ENCODE results near the gene KMO. TPM values are rescaled to one million over a fixed set of nuclear protein-coding genes. Genes with fewer than 3 reads are reported as not detected.

KMO gene
- total RNA-seq, 4 donors from 2014 or later, result 0.62 to 3.1 (median 1.1) TPM; not detected in 1

- Histone ChIP-seq H3K27ac (no peak overlapping the region), H3K36me3 (no peaks in the 10 kb centered on the region), H3K4me3 (no peak overlapping the region), H3K4me1 (no peaks in the 10 kb centered on the region), H3K27me3 (no peaks in the 10 kb centered on the region), H3K9me3 (no peaks in the 10 kb centered on the region)
- no peak for ATAC-seq
- 88 to 91% methylated on average over 3 to 5 of the region's 5 CpGs for WGBS, 2 donors (ENCODE audit: low coverage in 1 of 2)
- TF ChIP-seq, protein P1, sequence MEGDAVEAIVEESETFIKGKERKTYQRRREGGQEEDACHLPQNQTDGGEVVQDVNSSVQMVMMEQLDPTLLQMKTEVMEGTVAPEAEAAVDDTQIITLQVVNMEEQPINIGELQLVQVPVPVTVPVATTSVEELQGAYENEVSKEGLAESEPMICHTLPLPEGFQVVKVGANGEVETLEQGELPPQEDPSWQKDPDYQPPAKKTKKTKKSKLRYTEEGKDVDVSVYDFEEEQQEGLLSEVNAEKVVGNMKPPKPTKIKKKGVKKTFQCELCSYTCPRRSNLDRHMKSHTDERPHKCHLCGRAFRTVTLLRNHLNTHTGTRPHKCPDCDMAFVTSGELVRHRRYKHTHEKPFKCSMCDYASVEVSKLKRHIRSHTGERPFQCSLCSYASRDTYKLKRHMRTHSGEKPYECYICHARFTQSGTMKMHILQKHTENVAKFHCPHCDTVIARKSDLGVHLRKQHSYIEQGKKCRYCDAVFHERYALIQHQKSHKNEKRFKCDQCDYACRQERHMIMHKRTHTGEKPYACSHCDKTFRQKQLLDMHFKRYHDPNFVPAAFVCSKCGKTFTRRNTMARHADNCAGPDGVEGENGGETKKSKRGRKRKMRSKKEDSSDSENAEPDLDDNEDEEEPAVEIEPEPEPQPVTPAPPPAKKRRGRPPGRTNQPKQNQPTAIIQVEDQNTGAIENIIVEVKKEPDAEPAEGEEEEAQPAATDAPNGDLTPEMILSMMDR (IDR thresholded peaks at IDR 0.05), result no peak
- no peak for TF ChIP-seq POLR2A (IDR thresholded peaks at IDR 0.05)
These were observed 59.6 kb downstream of the KMO start for GRCh38 chr1:241591736-241592135.

DNA sequence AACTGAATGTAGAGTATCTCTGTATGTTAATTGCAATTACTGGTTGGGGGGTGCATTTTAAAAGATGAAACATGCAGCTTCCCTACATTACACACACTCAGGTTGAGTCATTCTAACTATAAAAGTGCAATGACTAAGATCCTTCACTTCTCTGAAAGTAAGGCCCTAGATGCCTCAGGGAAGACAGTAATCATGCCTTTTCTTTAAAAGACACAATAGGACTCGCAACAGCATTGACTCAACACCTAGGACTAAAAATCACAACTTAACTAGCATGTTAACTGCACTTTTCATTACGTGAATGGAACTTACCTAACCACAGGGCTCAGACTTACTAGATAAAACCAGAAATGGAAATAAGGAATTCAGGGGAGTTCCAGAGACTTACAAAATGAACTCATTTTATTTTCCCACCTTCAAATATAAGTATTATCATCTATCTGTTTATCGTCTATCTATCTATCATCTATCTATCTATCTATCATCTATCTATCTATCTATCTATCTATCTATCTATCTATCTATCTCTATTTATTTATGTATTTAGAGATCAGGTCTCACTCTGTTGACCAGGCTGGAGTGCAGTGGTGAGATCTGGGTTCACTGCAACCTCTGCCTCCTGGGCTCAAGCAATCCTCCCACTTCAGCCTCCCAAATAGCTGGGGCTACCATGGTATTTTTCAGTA lies 60.2 kb downstream of the KMO start:
- Histone ChIP-seq H3K27me3 (no peaks in the 10 kb centered on the region), H3K4me1 (no peaks in the 10 kb centered on the region), H3K4me3 (no peak overlapping the region), H3K36me3 (no peaks in the 10 kb centered on the region), H3K9me3 (no peaks in the 10 kb centered on the region), H3K27ac (no peak overlapping the region)
- 78 to 93% methylated on average over 3 of the region's 3 CpGs for WGBS, 2 donors (ENCODE audit: low coverage in 1 of 2)
- no peak for ATAC-seq
- TF ChIP-seq EP300 (IDR thresholded peaks at IDR 0.05) (no peak), POLR2AphosphoS5 (IDR thresholded peaks at IDR 0.05) (no peak), POLR2A (IDR thresholded peaks at IDR 0.05) (no peak)
- TF ChIP-seq, protein P1 (IDR thresholded peaks at IDR 0.05), result no peak

DNA sequence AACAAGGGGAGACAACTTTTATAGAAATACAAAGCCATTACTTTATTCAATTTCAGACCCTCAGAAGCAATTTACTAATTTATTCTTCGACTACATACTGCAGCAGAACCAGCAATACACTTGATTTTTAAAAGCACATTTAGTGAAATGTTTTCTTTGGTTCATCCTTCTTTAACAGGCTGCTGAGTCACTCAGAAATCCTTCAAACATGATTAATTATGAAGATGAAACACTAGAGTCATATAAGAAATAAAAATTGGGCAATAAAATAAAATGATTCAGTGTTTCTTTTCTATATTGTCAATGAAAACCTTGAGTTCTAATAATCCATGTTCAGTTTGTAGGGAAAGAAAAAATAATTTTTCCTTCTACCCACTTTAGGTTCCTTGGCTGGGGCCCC lies 61.0 kb downstream of the KMO start:
- Histone ChIP-seq H3K9me3 (no peaks in the 10 kb centered on the region), H3K36me3 (no peaks in the 10 kb centered on the region), H3K27ac (no peak overlapping the region), H3K4me3 (no peak overlapping the region), H3K4me1 (no peaks in the 10 kb centered on the region), H3K27me3 (no peaks in the 10 kb centered on the region)
- no peak for ATAC-seq
- 88 to 100% methylated on average over 1 of the region's 1 CpG for WGBS, 2 donors (ENCODE audit: low coverage in 1 of 2)
- TF ChIP-seq EP300 (IDR thresholded peaks at IDR 0.05) (no peak), POLR2AphosphoS5 (IDR thresholded peaks at IDR 0.05) (no peak), POLR2A (IDR thresholded peaks at IDR 0.05) (no peak)
- TF ChIP-seq, protein P1 (IDR thresholded peaks at IDR 0.05), result no peak

GRCh38 chr1:241596633-241597032 lies 64.5 kb downstream of the KMO start:
- no peaks in the 10 kb centered on the region for H3K36me3 ChIP-seq
- no peak overlapping the region for H3K4me3 ChIP-seq
- H3K27ac ChIP-seq, result no peak overlapping the region
- no peak for ATAC-seq
- H3K27me3 ChIP-seq, result no peaks in the 10 kb centered on the region
- no peaks in the 10 kb centered on the region for H3K9me3 ChIP-seq
- H3K4me1 ChIP-seq, result no peaks in the 10 kb centered on the region
- no peak for TF ChIP-seq POLR2AphosphoS5 (IDR thresholded peaks at IDR 0.05)
- TF ChIP-seq, protein P1 (IDR thresholded peaks at IDR 0.05), result no peak
- TF ChIP-seq EP300 (IDR thresholded peaks at IDR 0.05), result no peak
- no peak for TF ChIP-seq POLR2A (IDR thresholded peaks at IDR 0.05)
- 83 to 94% methylated on average over 5 to 6 of the region's 6 CpGs for WGBS, 2 donors (ENCODE audit: low coverage in 1 of 2)

- H3K4me3 ChIP-seq, result no peak overlapping the region
- 100% methylated on average over 1 to 3 of the region's 3 CpGs for whole genome bisulfite sequencing, 2 donors (ENCODE audit: low coverage in 1 of 2)
These were observed 66.1 kb downstream of the KMO start for GRCh38 chr1:241598249-241598648.

More at GRCh38 chr1:241598249-241598648, 66.1 kb downstream of the KMO start:
- H3K9me3 ChIP-seq, result no peaks in the 10 kb centered on the region
- ATAC-seq, result no peak
- no peaks in the 10 kb centered on the region for H3K4me1 ChIP-seq
- H3K36me3 ChIP-seq, result no peaks in the 10 kb centered on the region
- TF ChIP-seq EP300 (IDR thresholded peaks at IDR 0.05), result no peak
- TF ChIP-seq, protein P1 (IDR thresholded peaks at IDR 0.05), result no peak
- no peak for TF ChIP-seq POLR2AphosphoS5 (IDR thresholded peaks at IDR 0.05)
- no peak for TF ChIP-seq POLR2A (IDR thresholded peaks at IDR 0.05)
- no peaks in the 10 kb centered on the region for H3K27me3 ChIP-seq
- no peak overlapping the region for H3K27ac ChIP-seq
